ENCODE measurements around the gene OR2L3. TPM values are rescaled to one million over a fixed set of nuclear protein-coding genes. Genes with fewer than 3 reads are reported as not detected.
"Not testable (repeated sequence)": the region's sequence is repeated elsewhere in the genome, so short reads cannot be mapped to it uniquely, and the experiment has no call there.

The OR2L3 gene
- polyA plus RNA-seq, 3 donors from 2014 or later = not detected

- not testable (repeated sequence) for H3K36me3 Mint-ChIP-seq; H3K27me3 Mint-ChIP-seq (ENCODE audit: low read depth in 3 of 3)
Measured at GRCh38 chr1:248083864-248084263, 37.2 kb downstream of the OR2L3 start.

GRCh38 chr1:248094884-248095283 is 48.2 kb downstream of the OR2L3 start, which contains the start of gene OR2L13:
Gene OR2L13, plus strand, starts transcription at chr1:248095184. Its CDS starts 4,192 bp downstream, at chr1:248099376.
- Mint-ChIP-seq H3K9me3 (peaks cover 5 to 43% (median 17%) of the 10 kb centered on the region in 6 donors), H3K27me3 (ENCODE audit: low read depth in 3 of 3) (peaks cover 0 to 1% (median 0%) of the 10 kb centered on the region in 3 donors), H3K4me1 (no peaks in the 10 kb centered on the region), H3K36me3 (no peaks in the 10 kb centered on the region), H3K27ac (no peak within 1 kb of the TSS), H3K4me3 (no peak within 1 kb of the TSS)
- no peak for DNase-seq

More at GRCh38 chr1:248083864-248084263, 37.2 kb downstream of the OR2L3 start:
- H3K27ac Mint-ChIP-seq, DNase-seq, H3K4me1 Mint-ChIP-seq, H3K4me3 Mint-ChIP-seq: not testable (repeated sequence)
- H3K9me3 Mint-ChIP-seq = peaks cover 3 to 19% (median 9%) of the 10 kb centered on the region in 6 donors

GRCh38 chr1:248098529-248098928 is 51.9 kb downstream of the OR2L3 start:
- Mint-ChIP-seq H3K4me1 (no peaks in the 10 kb centered on the region), H3K27ac (no peak overlapping the region), H3K9me3 (peaks cover 2 to 19% (median 10%) of the 10 kb centered on the region in 6 donors), H3K36me3 (no peaks in the 10 kb centered on the region), H3K4me3 (no peak overlapping the region), H3K27me3 (ENCODE audit: low read depth in 3 of 3) (no peaks in the 10 kb centered on the region)
- no peak for DNase-seq

- no peak for DNase-seq
- H3K27me3 Mint-ChIP-seq (ENCODE audit: low read depth in 3 of 3) = peaks cover 0 to 2% (median 0%) of the 10 kb centered on the region in 3 donors
- no peak overlapping the region for H3K27ac Mint-ChIP-seq
- peaks cover 0 to 28% (median 8%) of the 10 kb centered on the region in 6 donors for H3K9me3 Mint-ChIP-seq
- no peaks in the 10 kb centered on the region for H3K36me3 Mint-ChIP-seq
- H3K4me3 Mint-ChIP-seq = no peak overlapping the region
- no peaks in the 10 kb centered on the region for H3K4me1 Mint-ChIP-seq
Measured at GRCh38 chr1:248102847-248103246, 56.2 kb downstream of the OR2L3 start.

GRCh38 chr1:248111157-248111556 is 64.5 kb downstream of the OR2L3 start:
- H3K36me3 Mint-ChIP-seq = peaks cover 0 to 12% (median 4%) of the 10 kb centered on the region in 3 donors
- peaks cover 0 to 3% (median 1%) of the 10 kb centered on the region in 3 donors for H3K27me3 Mint-ChIP-seq (ENCODE audit: low read depth in 3 of 3)
- no peak overlapping the region for H3K27ac Mint-ChIP-seq
- no peaks in the 10 kb centered on the region for H3K4me1 Mint-ChIP-seq
- no peak for DNase-seq
- H3K4me3 Mint-ChIP-seq = no peak overlapping the region
- peaks cover 20 to 49% (median 33%) of the 10 kb centered on the region in 6 donors for H3K9me3 Mint-ChIP-seq

Other genes starting within 250 kb of the OR2L3 start
- gene OR14A16, start 222.7 kb upstream of the OR2L3 start, polyA plus RNA-seq = not detected
- gene OR11L1, start 204.9 kb upstream of the OR2L3 start, polyA plus RNA-seq = not detected
- 1 to 10 TPM; 1.1 to 2.3 (median 1.5) TPM for gene TRIM58, start 189.6 kb upstream of the OR2L3 start, polyA plus RNA-seq
- under 1 TPM in 2 of 3 donors, not detected in 1; 0.55 to 0.82 TPM for gene OR2W3, start 151.2 kb upstream of the OR2L3 start, polyA plus RNA-seq
- not detected for gene OR2T8, start 126.6 kb upstream of the OR2L3 start, polyA plus RNA-seq
- gene OR2AJ1, start 121.9 kb upstream of the OR2L3 start, polyA plus RNA-seq = not detected
- gene OR2L8, start 98.0 kb upstream of the OR2L3 start, polyA plus RNA-seq = not detected
- gene OR2AK2, start 81.6 kb upstream of the OR2L3 start, polyA plus RNA-seq = not detected
- not detected for gene OR2L5, start 33.2 kb upstream of the OR2L3 start, polyA plus RNA-seq
- gene OR2L2, start 16.8 kb upstream of the OR2L3 start, polyA plus RNA-seq = under 1 TPM in 1 of 3 donors, not detected in 2; 0.36 TPM
- gene OR2L13, start 48.3 kb downstream of the OR2L3 start, polyA plus RNA-seq = not detected
- gene OR2M5, start 98.3 kb downstream of the OR2L3 start, polyA plus RNA-seq = not detected
- not detected for gene OR2M2, start 128.0 kb downstream of the OR2L3 start, polyA plus RNA-seq
- gene OR2M3, start 150.4 kb downstream of the OR2L3 start, polyA plus RNA-seq = not detected
- gene OR2M4, start 184.6 kb downstream of the OR2L3 start, polyA plus RNA-seq = not detected
- gene OR2T33, start 231.1 kb downstream of the OR2L3 start, polyA plus RNA-seq = not detected